ENCODE measurements around the gene HTT.

The HTT gene

DNA sequence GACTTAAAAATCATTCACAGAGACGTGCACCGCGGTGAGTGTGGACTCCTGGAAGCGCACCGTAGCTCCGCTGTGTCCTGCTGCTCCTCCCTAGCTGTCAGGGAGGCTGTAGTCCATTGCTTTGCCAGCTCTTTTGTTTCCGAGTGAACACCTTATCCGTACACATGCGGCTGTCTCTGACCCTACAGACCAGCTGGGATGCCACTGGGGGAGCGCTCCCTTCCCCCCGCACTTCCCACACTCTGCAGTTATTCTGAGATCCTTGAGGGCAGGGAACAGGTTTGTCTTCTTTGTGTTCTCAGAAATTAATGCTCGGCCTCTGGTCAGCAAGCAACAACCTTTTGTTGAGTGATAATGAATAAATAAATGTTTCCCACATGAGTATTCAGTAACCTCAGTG lies 140.8 kb downstream of the HTT start:
- DNase-seq (ENCODE audit: low read depth in 2 of 3, low spot score in 2 of 3): no peak

DNA sequence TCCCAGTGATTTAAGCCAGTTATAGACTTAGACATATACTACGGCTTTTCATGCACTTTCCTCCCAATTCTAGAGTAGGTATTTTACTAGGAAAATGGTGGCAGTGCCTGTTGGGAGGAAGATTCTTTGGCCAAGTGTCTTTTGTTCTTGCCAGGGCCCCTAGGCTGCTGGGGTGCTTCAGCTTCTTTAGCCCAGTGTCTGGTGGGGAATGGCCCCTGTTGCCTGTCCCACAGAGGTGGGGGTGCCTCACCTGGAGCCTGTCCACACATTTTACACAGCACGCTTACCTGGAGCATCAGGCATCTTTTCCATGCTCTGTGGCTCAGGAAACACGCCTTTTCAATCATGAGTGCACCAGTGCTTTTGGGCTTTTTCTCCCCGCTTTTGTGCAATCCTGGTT lies 141.3 kb downstream of the HTT start:
- no peak for DNase-seq (ENCODE audit: low read depth in 2 of 3, low spot score in 2 of 3)

DNA sequence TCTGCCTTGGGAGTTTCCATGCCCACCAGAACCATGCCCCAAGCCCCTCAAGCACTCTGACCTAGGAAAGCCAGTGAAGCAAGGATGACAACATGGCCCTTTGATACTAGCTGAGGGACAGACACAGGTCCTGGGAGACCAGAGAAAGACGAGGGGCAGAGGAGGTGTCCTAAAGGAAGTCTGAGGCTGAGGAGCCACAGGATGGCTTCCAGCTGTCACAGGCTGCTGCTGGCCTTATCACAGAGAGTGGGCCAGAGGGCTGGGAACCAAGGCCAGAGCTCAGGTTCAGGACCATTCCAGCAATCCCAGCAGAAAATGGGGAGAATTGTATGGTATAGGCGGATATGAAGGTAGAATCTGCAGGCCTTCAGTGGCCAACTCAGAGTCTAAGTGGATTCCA lies 142.8 kb downstream of the HTT start:
- no peak for DNase-seq (ENCODE audit: low read depth in 2 of 3, low spot score in 2 of 3)

DNA sequence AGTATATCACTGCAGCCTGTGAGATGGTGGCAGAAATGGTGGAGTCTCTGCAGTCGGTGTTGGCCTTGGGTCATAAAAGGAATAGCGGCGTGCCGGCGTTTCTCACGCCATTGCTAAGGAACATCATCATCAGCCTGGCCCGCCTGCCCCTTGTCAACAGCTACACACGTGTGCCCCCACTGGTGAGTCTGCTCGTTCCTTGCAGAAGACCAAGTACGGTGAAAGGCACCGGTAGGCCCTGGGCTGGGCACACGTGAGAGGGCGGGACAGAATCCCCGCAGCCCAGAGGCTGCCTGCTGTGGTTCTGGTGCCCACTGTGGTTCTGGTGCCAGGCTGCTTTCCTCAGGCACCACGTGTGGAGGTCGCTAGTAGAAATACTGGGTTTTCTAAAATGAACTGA lies 143.3 kb downstream of the HTT start:
- no peak for DNase-seq (ENCODE audit: low read depth in 2 of 3, low spot score in 2 of 3)

DNA sequence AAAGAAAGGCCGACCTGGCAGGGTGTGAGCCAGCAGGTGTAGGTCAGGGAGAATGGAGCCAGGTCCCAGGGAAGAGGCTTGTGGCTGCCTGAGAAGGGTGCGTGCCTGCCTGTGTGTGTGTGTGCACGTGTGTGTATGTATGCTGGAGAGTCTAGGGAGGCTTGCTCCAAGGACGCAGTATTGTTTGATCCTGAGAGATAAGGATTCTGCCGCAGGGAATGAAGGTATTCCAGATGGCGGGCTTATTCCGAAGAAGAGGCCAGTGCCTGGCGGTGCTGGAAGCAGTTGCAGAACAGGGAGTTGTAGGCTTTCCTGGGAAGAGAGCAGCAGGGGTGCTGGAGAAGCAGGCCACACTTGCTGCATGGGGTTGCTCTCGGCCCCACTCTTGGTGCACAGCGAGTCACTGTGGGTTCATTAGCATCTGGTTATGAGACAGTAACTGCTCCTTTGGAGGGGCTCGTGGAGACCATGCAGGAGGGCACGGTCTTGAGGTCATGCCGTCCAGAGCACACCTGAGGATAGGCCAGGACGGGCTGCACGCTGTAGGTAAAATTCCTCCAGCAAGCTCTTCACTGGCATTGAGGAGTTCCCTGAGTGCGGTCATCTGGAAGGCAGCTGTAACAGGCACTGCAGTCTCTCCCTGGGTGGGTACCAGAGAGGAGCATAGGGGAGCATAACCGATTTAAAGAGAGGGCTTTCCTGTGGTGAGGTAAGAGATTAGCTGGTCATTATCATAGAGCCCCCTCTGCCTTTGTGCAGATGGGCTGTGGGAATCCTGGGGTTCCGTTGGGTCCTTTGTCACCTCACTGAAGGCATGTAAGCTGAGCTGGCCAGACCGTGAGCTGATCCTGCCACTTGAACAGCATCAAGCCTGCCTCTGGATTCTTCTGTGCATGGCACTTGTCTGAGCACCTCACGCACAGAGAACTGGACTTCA lies 144.6 kb downstream of the HTT start:
- DNase-seq (ENCODE audit: low read depth in 2 of 3, low spot score in 2 of 3): no peak

DNA sequence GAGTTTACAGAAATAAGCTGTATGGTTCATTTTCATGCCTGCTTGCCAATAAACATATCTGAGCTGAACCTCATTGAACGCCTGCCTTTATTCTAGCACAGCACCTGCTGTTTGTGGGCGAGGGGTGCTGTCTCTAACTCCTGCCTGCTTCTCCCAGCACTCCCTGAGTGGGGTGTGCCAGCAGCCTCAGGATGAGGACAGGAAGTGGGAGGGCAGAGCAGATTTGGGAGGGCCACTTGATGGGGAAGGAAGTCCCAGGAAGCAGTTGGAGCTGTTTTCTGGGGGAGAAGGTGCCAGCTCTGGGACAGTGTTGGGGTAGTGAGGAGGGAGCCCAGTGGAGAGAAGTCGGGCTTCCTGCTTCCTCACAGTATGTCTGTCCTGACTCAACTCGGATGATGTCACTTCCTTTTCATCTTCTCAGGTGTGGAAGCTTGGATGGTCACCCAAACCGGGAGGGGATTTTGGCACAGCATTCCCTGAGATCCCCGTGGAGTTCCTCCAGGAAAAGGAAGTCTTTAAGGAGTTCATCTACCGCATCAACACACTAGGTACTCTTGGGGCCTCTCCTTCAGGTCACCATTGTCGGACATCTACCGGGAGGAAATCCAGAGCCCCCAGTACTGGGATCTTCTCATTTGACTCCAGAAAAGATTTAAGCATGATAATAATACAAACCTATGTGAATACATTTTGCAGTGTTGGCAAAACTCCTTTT lies 145.4 kb downstream of the HTT start:
- no peak for DNase-seq (ENCODE audit: low read depth in 2 of 3, low spot score in 2 of 3)

DNA sequence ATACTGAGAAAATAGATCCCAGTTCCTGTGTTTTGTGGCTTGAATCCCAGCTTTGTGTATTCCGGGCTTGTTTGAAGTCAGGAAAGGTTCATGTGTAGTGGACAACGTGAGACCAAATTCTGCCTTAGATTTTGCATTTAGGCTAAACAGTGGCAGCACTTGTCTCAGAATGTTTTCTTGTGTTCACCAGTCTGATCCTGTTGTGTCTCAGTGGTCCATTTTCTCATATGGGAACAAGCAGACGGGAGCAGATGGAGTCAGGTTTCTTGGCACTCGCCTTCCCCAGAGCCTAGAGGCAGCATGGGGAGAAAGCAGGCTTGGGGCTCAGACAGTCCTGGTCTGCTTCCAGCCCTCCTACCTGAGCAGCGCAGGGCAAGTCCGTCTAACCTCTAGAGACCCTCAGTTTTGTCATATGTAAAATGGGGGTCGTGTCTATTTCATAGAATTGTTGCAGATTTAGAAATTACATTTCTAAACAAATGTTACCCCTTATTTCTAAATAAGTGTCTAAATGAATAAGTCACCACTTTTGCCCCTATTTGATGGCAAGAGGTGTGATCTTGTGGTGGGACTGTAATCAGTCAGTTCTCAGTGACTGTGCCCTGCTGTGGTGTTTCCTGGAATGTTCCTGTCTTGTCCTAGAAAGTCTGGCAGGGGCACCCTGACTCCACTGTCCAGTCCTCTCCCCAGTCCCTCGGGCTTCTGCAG lies 146.1 kb downstream of the HTT start:
- DNase-seq (ENCODE audit: low read depth in 2 of 3, low spot score in 2 of 3): no peak

DNA sequence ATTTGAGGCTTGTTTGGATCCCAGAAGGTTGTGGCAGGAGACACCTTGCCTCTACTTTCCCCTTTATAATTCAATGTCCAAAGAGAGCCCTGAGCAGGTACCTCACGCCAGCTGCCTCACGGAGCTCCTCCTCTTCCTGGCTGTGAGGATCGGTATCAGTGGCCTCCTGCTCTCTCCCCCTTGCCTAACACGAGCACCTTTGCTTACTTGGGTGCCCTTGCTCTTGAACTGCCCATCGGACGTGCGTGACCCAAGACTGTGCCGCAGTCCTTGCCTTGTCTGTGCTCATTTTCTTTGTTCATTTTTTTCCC lies 146.7 kb downstream of the HTT start:
- DNase-seq (ENCODE audit: low read depth in 2 of 3, low spot score in 2 of 3): no peak

DNA sequence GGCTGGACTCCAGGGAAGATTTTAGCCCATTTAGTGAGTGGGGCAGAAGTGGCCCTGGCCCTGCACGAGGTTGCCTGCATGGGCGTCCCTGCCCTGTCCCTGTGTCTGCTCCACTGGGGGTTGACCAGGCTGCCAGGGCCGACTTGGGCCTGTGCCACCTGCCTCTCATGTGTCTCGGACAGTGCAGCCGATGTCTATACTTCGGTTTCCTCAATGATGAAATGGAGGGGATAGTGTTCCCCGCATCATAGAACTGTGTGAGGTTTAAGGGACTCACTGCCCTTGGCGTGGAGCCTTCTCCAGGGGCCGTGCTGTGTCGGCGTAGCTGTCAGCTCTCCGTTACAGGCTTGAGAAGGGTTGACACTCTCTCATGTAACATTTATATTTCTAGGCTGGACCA lies 147.5 kb downstream of the HTT start:
- DNase-seq (ENCODE audit: low read depth in 2 of 3, low spot score in 2 of 3): no peak

DNA sequence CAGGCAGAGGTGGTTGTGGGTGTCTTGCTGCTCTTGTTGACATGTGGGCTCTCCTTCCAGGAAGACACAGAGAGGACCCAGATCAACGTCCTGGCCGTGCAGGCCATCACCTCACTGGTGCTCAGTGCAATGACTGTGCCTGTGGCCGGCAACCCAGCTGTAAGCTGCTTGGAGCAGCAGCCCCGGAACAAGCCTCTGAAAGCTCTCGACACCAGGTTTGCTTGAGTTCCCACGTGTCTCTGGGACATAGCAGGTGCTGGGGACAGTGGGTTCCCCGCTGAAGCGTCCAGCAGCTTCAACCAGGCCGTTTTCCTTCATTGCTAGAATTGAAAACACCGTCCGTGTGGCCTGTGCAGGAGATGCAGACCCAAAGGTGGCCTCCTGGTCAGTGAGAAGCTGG lies 148.9 kb downstream of the HTT start:
- no peak for DNase-seq (ENCODE audit: low read depth in 2 of 3, low spot score in 2 of 3)

DNA sequence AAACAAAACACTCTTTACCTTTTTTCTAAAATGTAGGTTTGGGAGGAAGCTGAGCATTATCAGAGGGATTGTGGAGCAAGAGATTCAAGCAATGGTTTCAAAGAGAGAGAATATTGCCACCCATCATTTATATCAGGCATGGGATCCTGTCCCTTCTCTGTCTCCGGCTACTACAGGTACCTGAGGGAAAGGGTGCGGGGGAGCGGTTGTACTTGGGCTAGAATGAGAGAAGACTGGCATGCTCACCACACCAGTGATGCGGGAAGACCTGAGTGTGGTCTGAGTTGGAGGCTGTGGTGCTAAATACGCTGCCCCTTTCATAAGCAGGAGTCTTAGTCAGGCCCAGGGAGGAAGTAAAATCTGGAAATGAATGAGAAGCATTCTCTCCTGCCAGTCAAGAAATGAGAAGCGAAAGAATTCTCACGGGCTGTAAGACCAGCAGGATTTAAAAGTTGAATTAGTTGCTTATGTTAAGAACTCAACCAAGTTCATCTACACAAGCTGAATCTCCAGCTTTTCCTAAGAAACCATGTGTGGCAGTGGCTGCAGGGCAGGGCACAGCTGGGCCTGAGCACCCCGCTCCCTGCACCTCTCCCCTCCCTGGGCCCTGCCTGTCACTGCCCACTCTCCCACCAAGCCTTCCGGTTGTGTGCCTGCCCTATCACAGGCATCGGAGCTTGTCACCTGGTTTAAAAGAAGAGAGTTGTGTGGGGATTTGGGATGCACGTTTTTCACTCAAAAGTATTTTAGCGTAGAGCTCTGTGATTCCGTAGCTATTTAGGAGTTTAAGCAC lies 149.7 kb downstream of the HTT start:
- DNase-seq (ENCODE audit: low read depth in 2 of 3, low spot score in 2 of 3): no peak

DNA sequence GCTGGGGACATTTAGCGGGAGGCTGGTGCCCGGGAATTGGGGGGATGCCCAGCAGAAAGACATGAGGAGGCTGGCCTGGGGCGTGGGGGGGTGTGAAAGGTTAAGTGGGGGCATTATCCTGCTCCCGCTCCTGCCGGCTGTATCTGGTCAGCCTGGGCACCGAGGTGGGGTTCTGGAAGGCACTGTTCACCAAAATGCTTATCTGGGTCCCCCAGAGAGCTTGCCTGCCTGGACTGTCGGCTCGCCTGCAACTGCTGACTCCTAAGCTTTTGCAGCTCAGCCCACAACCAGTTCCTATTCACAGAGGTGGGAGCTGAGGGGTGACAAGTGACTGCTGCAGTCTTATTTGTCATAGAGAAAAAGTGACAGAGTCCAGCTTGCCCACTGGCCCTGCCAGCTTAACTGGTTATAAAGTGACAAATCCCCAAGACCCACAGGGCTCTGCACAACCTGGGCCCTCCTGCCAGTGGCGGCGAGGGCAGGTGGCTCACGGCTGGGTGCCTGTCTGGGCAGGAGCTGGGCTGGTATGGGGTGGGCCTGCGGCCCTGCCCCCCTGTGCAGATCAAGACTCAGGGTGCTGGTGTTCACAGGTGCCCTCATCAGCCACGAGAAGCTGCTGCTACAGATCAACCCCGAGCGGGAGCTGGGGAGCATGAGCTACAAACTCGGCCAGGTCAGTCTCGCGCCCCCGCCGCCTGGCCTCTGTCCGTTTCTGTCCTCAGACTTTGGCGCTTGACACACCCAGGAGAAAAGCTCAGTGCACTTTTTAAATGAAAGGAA lies 150.8 kb downstream of the HTT start:
- DNase-seq (ENCODE audit: low read depth in 2 of 3, low spot score in 2 of 3): no peak

DNA sequence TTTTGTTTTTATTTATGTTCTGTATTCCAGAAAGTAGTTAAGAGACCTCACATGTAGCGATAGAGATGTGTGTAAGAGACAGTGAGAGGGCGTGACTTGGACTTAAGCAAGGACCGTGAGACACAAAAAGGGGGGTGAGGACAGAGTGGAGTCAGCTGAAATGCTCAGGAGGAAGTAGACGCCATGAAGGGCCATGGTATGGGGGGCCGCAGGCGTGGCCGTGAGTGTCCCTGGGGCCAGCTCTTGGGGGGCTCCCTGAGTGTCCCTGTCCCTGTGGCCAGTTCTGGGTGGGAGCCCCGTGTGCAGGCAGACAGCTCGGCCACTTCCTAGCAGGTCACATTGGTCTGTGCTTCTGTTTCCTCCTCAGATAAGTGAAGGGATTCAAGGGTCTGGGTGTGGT lies 151.5 kb downstream of the HTT start:
- DNase-seq (ENCODE audit: low read depth in 2 of 3, low spot score in 2 of 3): no peak

DNA sequence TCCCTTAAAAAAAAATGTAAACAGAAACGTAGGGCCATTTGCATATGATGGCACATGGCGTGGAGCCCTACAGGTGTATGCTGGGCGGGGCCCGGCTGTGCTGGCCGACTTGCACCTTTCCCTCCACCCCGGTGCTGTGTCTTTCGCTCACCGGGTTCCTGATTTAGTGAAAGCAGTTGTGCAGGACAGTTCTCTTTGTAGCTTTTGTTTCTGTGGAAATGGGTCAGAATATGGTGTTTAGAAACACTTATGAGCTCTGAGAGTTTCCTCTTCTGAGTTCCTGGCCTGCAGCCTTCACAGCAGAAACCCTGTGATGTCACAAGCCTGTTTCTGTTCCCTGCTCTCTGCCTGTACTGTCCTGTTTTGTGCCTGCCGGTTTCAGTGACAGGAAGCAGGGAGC lies 152.0 kb downstream of the HTT start:
- DNase-seq (ENCODE audit: low read depth in 2 of 3, low spot score in 2 of 3): no peak

DNA sequence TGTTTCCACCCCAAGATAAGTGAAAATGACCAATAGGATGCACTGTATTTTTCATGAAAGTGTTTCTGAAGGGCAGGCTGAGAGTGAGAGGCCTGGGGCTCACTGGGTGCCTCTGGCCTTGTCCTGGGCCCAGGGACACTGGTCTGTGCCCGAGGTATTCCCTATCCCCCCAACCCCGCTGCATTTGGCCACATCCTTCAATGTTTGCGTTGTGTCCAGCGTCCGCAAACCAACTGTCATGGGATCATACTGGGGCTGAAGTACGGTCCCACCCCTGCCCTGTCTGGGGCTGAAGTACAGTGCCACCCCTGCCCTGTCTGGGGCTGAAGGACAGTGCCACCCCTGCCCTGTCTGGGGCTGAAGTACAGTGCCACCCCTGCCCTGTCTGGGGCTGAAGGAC lies 152.5 kb downstream of the HTT start:
- DNase-seq (ENCODE audit: low read depth in 2 of 3, low spot score in 2 of 3): no peak

DNA sequence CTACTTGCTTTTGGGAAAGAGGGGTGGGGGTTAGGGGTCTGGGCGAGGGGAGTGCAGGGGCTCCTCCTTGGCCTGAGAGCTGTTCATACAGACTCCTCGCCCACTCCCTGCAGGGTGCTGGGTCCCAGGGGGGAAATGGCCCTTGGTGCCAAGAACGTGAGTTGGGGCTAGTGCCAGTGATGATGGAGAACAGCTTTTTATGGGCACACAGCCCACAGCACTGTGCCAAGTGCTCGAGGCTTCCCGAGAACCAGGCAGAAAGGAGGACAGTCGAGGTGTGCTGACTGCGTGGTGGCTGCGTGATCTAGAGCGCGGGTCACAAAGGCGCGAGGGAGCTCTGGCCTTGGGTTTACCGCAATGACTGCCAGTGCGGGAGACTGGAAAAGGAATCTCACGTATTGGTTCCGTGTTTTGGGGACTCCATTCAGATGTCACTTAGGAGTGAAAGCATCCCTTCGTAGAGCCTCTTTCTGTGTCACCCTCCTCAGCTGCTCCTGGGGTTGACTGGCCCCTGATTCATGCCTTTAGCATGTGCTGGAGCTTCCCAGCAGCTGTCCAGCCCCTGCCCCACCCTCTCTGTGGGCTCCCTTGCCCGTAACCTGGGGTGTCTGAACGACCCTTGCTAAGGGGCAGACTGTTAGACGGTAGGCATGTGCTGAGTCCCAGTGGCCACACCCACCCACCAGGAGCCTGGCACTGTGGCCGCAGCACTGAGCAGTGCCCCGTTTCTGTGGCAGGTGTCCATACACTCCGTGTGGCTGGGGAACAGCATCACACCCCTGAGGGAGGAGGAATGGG lies 153.6 kb downstream of the HTT start:
- no peak for DNase-seq (ENCODE audit: low read depth in 2 of 3, low spot score in 2 of 3)

DNA sequence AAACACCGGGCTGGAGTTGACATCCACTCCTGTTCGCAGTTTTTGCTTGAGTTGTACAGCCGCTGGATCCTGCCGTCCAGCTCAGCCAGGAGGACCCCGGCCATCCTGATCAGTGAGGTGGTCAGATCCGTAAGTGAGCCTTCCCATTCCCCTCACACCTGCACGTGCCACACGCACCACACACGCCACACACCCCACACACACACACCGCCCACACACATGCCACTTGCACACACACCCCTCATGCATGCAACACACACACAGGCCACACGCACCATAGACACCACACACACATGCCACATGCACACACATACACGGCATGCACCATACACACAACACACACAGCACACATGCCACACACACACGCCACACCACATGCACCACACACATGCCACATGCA lies 154.4 kb downstream of the HTT start:
- no peak for DNase-seq (ENCODE audit: low read depth in 2 of 3, low spot score in 2 of 3)

DNA sequence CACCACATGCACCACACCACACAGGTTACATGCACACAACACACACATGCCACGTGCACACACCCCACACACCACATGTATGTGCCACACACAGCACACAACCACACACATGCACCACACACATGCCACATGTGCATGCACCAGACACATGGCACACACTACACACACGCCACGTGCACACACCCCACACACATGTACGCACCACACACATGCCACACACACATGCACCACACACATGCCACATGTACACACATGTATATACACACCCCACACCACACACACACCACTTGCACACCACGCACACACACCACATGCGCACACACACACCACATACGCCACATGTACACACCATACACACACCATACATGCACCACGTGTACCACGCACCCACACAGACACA lies 154.8 kb downstream of the HTT start:
- no peak for DNase-seq (ENCODE audit: low read depth in 2 of 3, low spot score in 2 of 3)

DNA sequence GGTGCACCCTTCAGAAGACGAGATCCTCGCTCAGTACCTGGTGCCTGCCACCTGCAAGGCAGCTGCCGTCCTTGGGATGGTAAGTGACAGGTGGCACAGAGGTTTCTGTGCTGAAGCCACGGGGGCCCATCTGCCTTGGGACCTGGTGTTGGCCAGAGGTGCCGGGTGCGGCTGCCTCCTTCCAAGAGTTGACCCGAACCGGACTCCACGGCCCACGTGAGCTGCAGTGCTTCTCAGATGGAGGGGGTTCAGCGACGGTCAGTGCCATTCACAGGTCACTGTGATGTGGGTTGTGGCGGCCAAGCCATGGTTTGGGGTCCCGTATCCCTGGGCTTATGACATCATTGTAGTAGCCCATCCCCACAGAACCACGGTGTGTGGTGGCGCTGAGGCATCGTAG lies 155.5 kb downstream of the HTT start:
- DNase-seq (ENCODE audit: low read depth in 2 of 3, low spot score in 2 of 3): no peak

DNA sequence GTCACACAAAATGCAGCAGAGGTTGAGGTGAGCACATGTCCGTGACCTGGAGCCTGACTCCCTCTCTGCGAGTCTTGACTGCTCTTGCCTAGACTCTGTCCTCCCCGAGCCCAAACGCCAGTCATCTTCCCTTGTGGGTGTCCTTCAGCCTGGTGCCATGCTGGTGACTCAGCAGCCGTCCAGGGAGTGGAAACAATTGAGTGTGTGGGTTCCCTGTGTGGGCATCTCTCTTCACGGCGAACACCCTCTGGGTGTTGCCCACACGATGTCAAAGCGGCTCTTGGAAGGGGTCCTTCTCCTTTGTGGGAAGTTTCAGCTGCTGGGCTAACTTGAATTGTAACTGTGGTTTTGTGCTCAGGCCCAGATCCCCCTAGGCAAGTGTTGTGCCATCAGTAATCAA lies 157.0 kb downstream of the HTT start:
- no peak for DNase-seq (ENCODE audit: low read depth in 2 of 3, low spot score in 2 of 3)

All from activated CD8-positive, alpha-beta memory T cell treated with anti-CD3 and anti-CD28 coated beads for 48 hours (primary cell).